Heart left ventricle (tissue), 16 donors: Measurements from ENCODE around the gene ETV6. TPM values are rescaled to one million over a fixed set of nuclear protein-coding genes. Genes with fewer than 3 reads are reported as not detected.

Experiments used
- ATAC-seq, 4 donors: fragments of 200-7000 bp; cut with Tn5 transposase; one replicate each; pipeline ENCODE4 v1.9.1; 2020 to 2022; ENCODE audit warnings: moderate library complexity in 4 of 4, mild to moderate bottlenecking in 3 of 4, moderate number of reproducible peaks in 1 of 4
- DNase-seq, 5 donors: peaks; one replicate each; pipeline ENCODE4 v3.0.0-alpha.2; 2020
- H3K27ac ChIP-seq, 12 donors: fragments of 200-600 bp; sonication (generic) in 4 of 12; one replicate each; pipeline versions ENCODE4 v1.5.0 to v1.8.0; 2016 to 2022; ENCODE audit warnings: mild to moderate bottlenecking in 2 of 12
- H3K27me3 ChIP-seq, 9 donors: fragments of 200-600 bp; sonication (generic) in 2 of 9; one replicate each; pipeline versions ENCODE4 v1.5.1 to v1.8.0; 2016 to 2022; ENCODE audit warnings: mild to moderate bottlenecking in 3 of 9
- H3K36me3 ChIP-seq, 9 donors: fragments of 200-600 bp; sonication (generic) in 2 of 9; one replicate each; pipeline versions ENCODE4 v1.5.0 to v1.8.0; 2018 to 2022; ENCODE audit warnings: mild to moderate bottlenecking in 2 of 9
- H3K4me1 ChIP-seq, 12 donors: fragments of 200-600 bp; sonication (generic) in 4 of 12; one replicate each; pipeline versions ENCODE4 v1.5.0 to v1.8.0; 2016 to 2022; ENCODE audit warnings: mild to moderate bottlenecking in 3 of 12
- H3K4me3 ChIP-seq, 12 donors: fragments of 200-600 bp; sonication (generic) in 4 of 12; one replicate each; pipeline versions ENCODE4 v1.5.0 to v1.8.0; 2017 to 2022; ENCODE audit warnings: mild to moderate bottlenecking in 9 of 12, moderate library complexity in 4 of 12
- H3K9me3 ChIP-seq, 12 donors: fragments of 200-600 bp; sonication (generic) in 4 of 12; one replicate each; pipeline versions ENCODE4 v1.5.0 to v1.8.0; 2016 to 2022; ENCODE audit warnings: mild to moderate bottlenecking in 1 of 12
- POLR2A ChIP-seq, 2 donors: fragments of 450-650 bp; IDR thresholded peaks; one replicate each; pipeline ENCODE4 v1.6.1; 2017; ENCODE audit warnings: antibody characterized with exemption in 2 of 2, mild to moderate bottlenecking in 2 of 2, moderate library complexity in 2 of 2
- WGBS, 4 donors: extraction: QIAGEN DNeasy Blood & Tissue Kit in 2 of 4; methylation state at CpG; one replicate each; pipeline versions ENCODE4 v1.1.5 to v1.1.7; 2013 to 2018; 5-methylcytosine and 5-hydroxymethylcytosine counted together
- intact Hi-C, 10 donors: fragments of 100-400 bp; cut with DNase I; formaldehyde crosslinking; loops; one replicate each; pipeline versions ENCODE4 v1.11.1 to v1.14.2; 2022
- polyA plus RNA-seq, 2 donors: library from polyadenylated mRNA; stranded (reverse); fragments of 200-250 nt; gene quantifications; one replicate each; pipeline ENCODE4 v1.2.3, GENCODE V29; 2013
- total RNA-seq, 9 donors: library from RNA; depleted of rRNA in 2 of 9; stranded (reverse); fragments of >200 nt in 2 of 9; fragmentation: NEBNext Ultra II Directional in 3 of 9; extraction: Animal tissue kit (Norgen Biotek cat#: 25700) in 3 of 9; gene quantifications; one replicate each; pipeline versions ENCODE4 v1.1.0 to v1.2.4, GENCODE V29; 2016 to 2023
- TF ChIP-seq, protein P1 (sequence below), 12 donors: fragments of 200-600 bp; sonication (generic) in 4 of 12; IDR thresholded peaks; one replicate each; pipeline versions ENCODE4 v1.5.0 to v1.8.0; 2018 to 2022; ENCODE audit warnings: antibody characterized with exemption in 12 of 12, mild to moderate bottlenecking in 5 of 12
- donor health status: ischemic (EF 13 %, LVEDD 7.1; RV severe dilation, severe dysfunction).
- donor health status: healthy with polysubstance abuse.
- donor health status: DM: no; HTN: yes; CAD: no.
- donor health status: DM: no; HTN: no; CAD: no.
- donor health status: ischemic (EF 25% LVEDD 6.9; RV normal size, moderate dysfunction).
- donor health status: ischemic (EF 25% LVEDD 5.7; RV mildly dilated, moderate dysfunction).
- donor health status: healthy.
- donor health status: DM: yes; HTN: yes; CAD: no.
- donor health status: ischemic (EF 35%, LVEDD 5.7; RV mildly dilated, moderate dysfunction).
- donor health status: nonischemic (EF 11% LVEDD 7.7; RV severe dilation, severe dysfunction).
- donor health status: DM: yes; HTN: yes; CAD: no.
- donor health status: PGD.
- donor health status: ischemic (EF 29% LVEDD 5.4; RV normal size, mild dysfunction).
- donor health status: nonischemic (EF 23%, LVEDD 6.1; RV moderate dilation, normal function).

The ETV6 gene
- total and polyA plus RNA-seq, 11 donors, result 3.9 to 37.3 (median 12.4) TPM

DNA sequence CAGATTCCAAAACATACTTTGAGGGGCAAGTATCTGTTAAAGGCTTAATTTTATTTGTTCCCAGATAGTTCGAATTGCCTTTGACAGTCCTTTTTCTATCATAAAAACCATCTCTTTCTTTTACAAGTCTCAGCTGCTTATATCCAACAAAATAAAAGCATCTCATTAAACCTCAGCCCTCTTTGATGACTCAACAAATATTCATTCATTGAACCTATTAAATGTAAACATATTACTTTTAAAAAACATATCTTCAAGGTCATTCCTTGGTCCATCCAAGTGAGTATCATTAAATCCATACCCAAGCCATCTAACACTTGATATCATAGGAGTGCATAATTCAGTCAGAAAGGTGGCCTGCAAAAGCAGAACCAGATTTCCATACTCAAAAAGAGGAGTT lies 266.6 kb downstream of the ETV6 start:
- Histone ChIP-seq H3K4me1 (no peaks in the 10 kb centered on the region), H3K4me3 (no peak overlapping the region), H3K36me3 (no peaks in the 10 kb centered on the region), H3K27me3 (no peaks in the 10 kb centered on the region), H3K27ac (no peak overlapping the region), H3K9me3 (no peaks in the 10 kb centered on the region)
- DNase-seq (no peak), ATAC-seq (no peak)
- TF ChIP-seq POLR2A (IDR thresholded peaks at IDR 0.05), result no peak
- TF ChIP-seq, protein P1, sequence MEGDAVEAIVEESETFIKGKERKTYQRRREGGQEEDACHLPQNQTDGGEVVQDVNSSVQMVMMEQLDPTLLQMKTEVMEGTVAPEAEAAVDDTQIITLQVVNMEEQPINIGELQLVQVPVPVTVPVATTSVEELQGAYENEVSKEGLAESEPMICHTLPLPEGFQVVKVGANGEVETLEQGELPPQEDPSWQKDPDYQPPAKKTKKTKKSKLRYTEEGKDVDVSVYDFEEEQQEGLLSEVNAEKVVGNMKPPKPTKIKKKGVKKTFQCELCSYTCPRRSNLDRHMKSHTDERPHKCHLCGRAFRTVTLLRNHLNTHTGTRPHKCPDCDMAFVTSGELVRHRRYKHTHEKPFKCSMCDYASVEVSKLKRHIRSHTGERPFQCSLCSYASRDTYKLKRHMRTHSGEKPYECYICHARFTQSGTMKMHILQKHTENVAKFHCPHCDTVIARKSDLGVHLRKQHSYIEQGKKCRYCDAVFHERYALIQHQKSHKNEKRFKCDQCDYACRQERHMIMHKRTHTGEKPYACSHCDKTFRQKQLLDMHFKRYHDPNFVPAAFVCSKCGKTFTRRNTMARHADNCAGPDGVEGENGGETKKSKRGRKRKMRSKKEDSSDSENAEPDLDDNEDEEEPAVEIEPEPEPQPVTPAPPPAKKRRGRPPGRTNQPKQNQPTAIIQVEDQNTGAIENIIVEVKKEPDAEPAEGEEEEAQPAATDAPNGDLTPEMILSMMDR (IDR thresholded peaks at IDR 0.05), result no peak
- intact Hi-C loops, result no loop called here
- WGBS, 4 donors, result 92 to 94% (median 94%) methylated on average over 1 of the region's 1 CpG

DNA sequence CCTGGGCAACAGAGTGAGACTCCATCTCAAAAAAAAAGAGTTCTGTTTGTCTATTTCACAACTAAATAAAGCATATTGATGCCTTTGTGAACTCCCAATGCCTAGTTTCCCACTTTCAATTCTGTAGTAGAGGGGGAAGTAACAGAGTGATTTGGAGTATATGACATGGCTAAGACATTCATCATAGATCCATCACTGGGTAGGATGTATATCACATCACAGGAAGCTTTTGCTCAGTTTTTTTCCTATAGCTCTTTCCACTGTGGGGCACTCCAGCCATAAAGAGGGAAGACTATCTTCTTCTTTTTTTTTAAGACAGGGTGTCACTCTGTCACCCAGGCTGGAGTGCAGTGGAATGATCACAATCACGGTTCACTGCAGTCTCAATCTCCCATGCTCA lies 267.3 kb downstream of the ETV6 start:
- H3K36me3 ChIP-seq, result no peaks in the 10 kb centered on the region
- no peaks in the 10 kb centered on the region for H3K27me3 ChIP-seq
- intact Hi-C loops, result no loop called here
- no peak overlapping the region for H3K4me3 ChIP-seq
- no peak overlapping the region for H3K27ac ChIP-seq
- 51 to 73% (median 59%) methylated on average over 1 of the region's 1 CpG for WGBS, 4 donors
- DNase-seq (no peak), ATAC-seq (no peak)
- H3K9me3 ChIP-seq, result no peaks in the 10 kb centered on the region
- no peaks in the 10 kb centered on the region for H3K4me1 ChIP-seq
- TF ChIP-seq, protein P1 (IDR thresholded peaks at IDR 0.05), result no peak
- no peak for TF ChIP-seq POLR2A (IDR thresholded peaks at IDR 0.05)

DNA sequence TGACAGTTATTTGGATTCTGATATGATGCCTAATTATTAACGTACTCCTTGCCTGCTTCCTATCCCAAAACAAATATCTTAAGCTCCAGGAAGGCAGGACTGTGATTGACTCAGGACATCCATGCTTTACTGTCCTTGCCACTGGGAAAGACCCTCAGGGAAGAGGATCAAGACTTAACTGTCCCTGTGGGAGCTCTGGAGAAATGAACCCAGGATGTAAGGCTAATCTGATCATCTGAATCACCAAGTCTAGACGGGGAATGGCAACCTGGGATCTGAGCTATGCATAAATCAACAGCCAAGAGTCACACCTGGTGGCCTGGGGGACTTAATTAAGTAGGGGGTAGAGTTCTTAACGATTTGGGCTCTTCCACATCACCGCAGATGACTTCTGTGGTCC lies 268.0 kb downstream of the ETV6 start:
- ATAC-seq (no peak), DNase-seq (no peak)
- H3K36me3 ChIP-seq, result no peaks in the 10 kb centered on the region
- 72 to 78% (median 75%) methylated on average over 4 of the region's 4 CpGs for WGBS, 4 donors
- H3K4me1 ChIP-seq, result no peaks in the 10 kb centered on the region
- no peak for TF ChIP-seq POLR2A (IDR thresholded peaks at IDR 0.05)
- TF ChIP-seq, protein P1 (IDR thresholded peaks at IDR 0.05), result no peak
- no peaks in the 10 kb centered on the region for H3K27me3 ChIP-seq
- intact Hi-C loops, result no loop called here
- no peak overlapping the region for H3K27ac ChIP-seq
- H3K9me3 ChIP-seq, result no peaks in the 10 kb centered on the region
- no peak overlapping the region for H3K4me3 ChIP-seq

- 86 to 97% (median 86%) methylated on average over 4 of the region's 4 CpGs for WGBS, 4 donors
- intact Hi-C loops, result no loop called here
Observed at GRCh38 chr12:11920231-11920630, 270.8 kb downstream of the ETV6 start.

More at GRCh38 chr12:11920231-11920630, 270.8 kb downstream of the ETV6 start:
- Histone ChIP-seq H3K9me3 (no peaks in the 10 kb centered on the region), H3K4me1 (no peaks in the 10 kb centered on the region), H3K36me3 (no peaks in the 10 kb centered on the region), H3K4me3 (no peak overlapping the region), H3K27ac (no peak overlapping the region), H3K27me3 (no peaks in the 10 kb centered on the region)
- DNase-seq (no peak), ATAC-seq (no peak)
- TF ChIP-seq POLR2A (IDR thresholded peaks at IDR 0.05), result no peak
- TF ChIP-seq, protein P1 (IDR thresholded peaks at IDR 0.05), result no peak
